Kidney (tissue), 14 donors: ENCODE measurements around the gene ABCB9. TPM values are rescaled to one million over a fixed set of nuclear protein-coding genes. Genes with fewer than 3 reads are reported as not detected.

Experiments used
- DNase-seq, 5 donors: peaks; one replicate each; pipeline ENCODE4 v3.0.0-alpha.2; 2013 to 2020
- FAIRE-seq: peaks from 2 replicates; lab custom pipeline; 2012; peaks lifted over from hg19 to GRCh38; lab: Jason Lieb, UNC
- H3K27ac ChIP-seq, 2 donors: one replicate each; pipeline ENCODE4 v1.7.0; 2013; ENCODE audit warnings: low read depth in 2 of 2, low read length in 2 of 2, inconsistent platforms in 1 of 2
- H3K27me3 ChIP-seq: one replicate; pipeline ENCODE4 v1.7.1; 2013; ENCODE audit warnings: low read length, inconsistent platforms; ENCODE audit not compliant: control insufficient read depth, insufficient read depth
- H3K36me3 ChIP-seq, 3 donors: one replicate each; pipeline versions ENCODE4 v1.7.0 to v1.7.1; 2013; ENCODE audit warnings: low read length in 3 of 3, control low read depth in 1 of 3, inconsistent platforms in 1 of 3; ENCODE audit not compliant: insufficient read depth in 3 of 3, control insufficient read depth in 2 of 3
- H3K4me1 ChIP-seq, 3 donors: one replicate each; pipeline versions ENCODE4 v1.7.0 to v1.7.1; 2013; ENCODE audit warnings: low read length in 3 of 3, inconsistent platforms in 1 of 3, low read depth in 1 of 3; ENCODE audit not compliant: control insufficient read depth in 2 of 3, insufficient read depth in 2 of 3
- H3K4me3 ChIP-seq, 3 donors: one replicate each; pipeline versions ENCODE4 v1.7.0 to v1.8.1; 2013; ENCODE audit warnings: low read length in 3 of 3, control low read depth in 1 of 3, inconsistent platforms in 1 of 3
- H3K9ac ChIP-seq, 3 donors: one replicate each; pipeline versions ENCODE4 v1.7.0 to v1.7.1; 2013; ENCODE audit warnings: low read length in 3 of 3, control low read depth in 1 of 3, inconsistent platforms in 1 of 3
- H3K9me3 ChIP-seq, 3 donors: one replicate each; pipeline versions ENCODE4 v1.7.0 to v1.7.1; 2013; ENCODE audit warnings: low read length in 3 of 3, control low read depth in 1 of 3, inconsistent platforms in 1 of 3; ENCODE audit not compliant: control insufficient read depth in 2 of 3, insufficient read depth in 1 of 3
- CTCF ChIP-seq: IDR thresholded peaks from 3 replicates; pipeline ENCODE4 v1.5.1; 2012; ENCODE audit warnings: mild to moderate bottlenecking, moderate library complexity, borderline replicate concordance; ENCODE audit not compliant: insufficient read depth; ENCODE audit errors: extremely low read depth
- intact Hi-C: fragments of 100-400 bp; cut with DNase I; formaldehyde crosslinking; loops from one replicate; pipeline ENCODE4 v1.11.1; 2022
- microRNA-seq: library from miRNA; unstranded; fragments of <30 nt; microRNA quantifications from one replicate; pipeline ENCODE4 v1.2.0, GENCODE V29; 2020
- polyA plus RNA-seq: library from polyadenylated mRNA; stranded (reverse); fragments of 350-450 nt; fragmentation: Illumina TruSeq; extraction: RNeasy Lipid Tissue Mini Kit (QIAGEN cat#74804); gene quantifications from one replicate; pipeline ENCODE4 v1.2.3, GENCODE V29; 2014; ENCODE audit warnings: low read depth, low replicate concordance; ENCODE audit not compliant: insufficient read depth
- total RNA-seq: library from RNA; stranded (reverse); fragmentation: NEBNext Ultra II Directional; extraction: Animal tissue kit (Norgen Biotek cat#: 25700); gene quantifications from one replicate; pipeline ENCODE4 v1.2.1, GENCODE V29; 2021
- donor health status: control.
- donor health status: control.
- donor health status: control.
- donor health status: control.
- donor health status: control.
- donor health status: DM: yes; HTN: yes; CAD: no.
- donor health status: Normal renal cell carcinoma (clear cell type).

The ABCB9 gene
- total and polyA plus RNA-seq, 2 donors from 2014 or later = 4.6 to 7.6 TPM

GRCh38 chr12:122880668-122881067, 85.6 kb downstream of the ABCB9 start:
- Histone ChIP-seq H3K36me3 (no peaks in the 10 kb centered on the region), H3K4me3 (no peak overlapping the region), H3K27me3 (no peaks in the 10 kb centered on the region), H3K27ac (no peak overlapping the region), H3K9me3 (no peaks in the 10 kb centered on the region), H3K9ac (no peak overlapping the region), H3K4me1 (peaks cover 0 to 28% (median 28%) of the 10 kb centered on the region in 3 donors)
- FAIRE-seq = no peak
- DNase-seq = peak in 4 of 5 donors; percentile 70 to 86 (median 76)
- peak; percentile 23 for TF ChIP-seq CTCF
- intact Hi-C loops = no loop called here

GRCh38 chr12:122880155-122880667, 86.1 kb downstream of the ABCB9 start:
- no peak overlapping the region for H3K9ac ChIP-seq
- H3K4me1 ChIP-seq = peaks cover 0 to 33% (median 32%) of the 10 kb centered on the region in 3 donors
- peak in 1 of 5 donors; percentile 66 for DNase-seq
- no peak for FAIRE-seq
- no peak overlapping the region for H3K4me3 ChIP-seq
- H3K27ac ChIP-seq = no peak overlapping the region
- TF ChIP-seq CTCF = no peak
- intact Hi-C loops = no loop called here
- H3K36me3 ChIP-seq = no peaks in the 10 kb centered on the region
- no peaks in the 10 kb centered on the region for H3K9me3 ChIP-seq
- H3K27me3 ChIP-seq = no peaks in the 10 kb centered on the region

Small RNA genes within 50 kb of the gene (microRNA-seq; reads per million reads assigned to microRNA genes)
- not detected for gene MIR4304

Other genes starting within 250 kb of the ABCB9 start
- gene HCAR3, start 249.7 kb downstream of the ABCB9 start, total RNA-seq = not detected
- not detected for gene HCAR3, start 249.7 kb downstream of the ABCB9 start, polyA plus RNA-seq
- gene HCAR1, start 235.6 kb downstream of the ABCB9 start, total RNA-seq = 0.72 TPM
- gene HCAR1, start 235.6 kb downstream of the ABCB9 start, polyA plus RNA-seq = 0.99 TPM
- 35.7 TPM for gene DENR, start 213.6 kb downstream of the ABCB9 start, total RNA-seq
- gene DENR, start 213.6 kb downstream of the ABCB9 start, polyA plus RNA-seq = 31.5 TPM
- gene CCDC62, start 191.9 kb downstream of the ABCB9 start, total RNA-seq = 0.22 TPM
- not detected for gene CCDC62, start 191.9 kb downstream of the ABCB9 start, polyA plus RNA-seq
- gene HIP1R, start 131.0 kb downstream of the ABCB9 start, total RNA-seq = 87.8 TPM
- 39.4 TPM for gene HIP1R, start 131.0 kb downstream of the ABCB9 start, polyA plus RNA-seq
- gene VPS37B, start 70.3 kb downstream of the ABCB9 start, total RNA-seq = 47.8 TPM
- 21.4 TPM for gene VPS37B, start 70.3 kb downstream of the ABCB9 start, polyA plus RNA-seq
- 22.9 TPM for gene OGFOD2, start 8.8 kb upstream of the ABCB9 start, total RNA-seq
- gene OGFOD2, start 8.8 kb upstream of the ABCB9 start, polyA plus RNA-seq = 27.5 TPM
- 168 TPM for gene ARL6IP4, start 14.2 kb upstream of the ABCB9 start, total RNA-seq
- gene ARL6IP4, start 14.2 kb upstream of the ABCB9 start, polyA plus RNA-seq = 362 TPM
- 41.7 TPM for gene PITPNM2, start 184.6 kb upstream of the ABCB9 start, total RNA-seq
- 5.7 TPM for gene PITPNM2, start 184.6 kb upstream of the ABCB9 start, polyA plus RNA-seq